GM12891 (cell line): ENCODE results near the gene BOK.

Experiments used
- DNase-seq: peaks from one replicate; pipeline ENCODE4 v3.0.0; 2011; ENCODE audit warnings: low spot score; ENCODE audit not compliant: insufficient read length
- FAIRE-seq: peaks from 2 replicates; lab custom pipeline; 2011; peaks lifted over from hg19 to GRCh38; lab: Jason Lieb, UNC
- PAX5 ChIP-seq: IDR thresholded peaks from 2 replicates; pipeline ENCODE4 v1.6.1; 2011; ENCODE audit warnings: low read length, moderate library complexity, mild to moderate bottlenecking; ENCODE audit not compliant: insufficient read depth, severe bottlenecking
- POLR2A ChIP-seq: IDR thresholded peaks from 2 replicates; pipeline ENCODE4 v1.6.1; 2011; ENCODE audit warnings: low read depth, low read length, control low read depth
- POLR2AphosphoS5 ChIP-seq: IDR thresholded peaks from 2 replicates; pipeline ENCODE4 v1.6.1; 2011; ENCODE audit warnings: low read depth, low read length, control low read depth
- POU2F2 ChIP-seq: IDR thresholded peaks from 2 replicates; pipeline ENCODE4 v1.6.1; 2011; ENCODE audit warnings: low read depth, mild to moderate bottlenecking, control low read depth, low read length, moderate library complexity
- SPI1 ChIP-seq: IDR thresholded peaks from 2 replicates; pipeline ENCODE4 v1.6.1; 2011; ENCODE audit warnings: low read depth, low read length, control low read depth
- TAF1 ChIP-seq: IDR thresholded peaks from 2 replicates; pipeline ENCODE4 v1.6.1; 2011; ENCODE audit warnings: low read depth, low read length, control low read depth

BOK gene

DNA sequence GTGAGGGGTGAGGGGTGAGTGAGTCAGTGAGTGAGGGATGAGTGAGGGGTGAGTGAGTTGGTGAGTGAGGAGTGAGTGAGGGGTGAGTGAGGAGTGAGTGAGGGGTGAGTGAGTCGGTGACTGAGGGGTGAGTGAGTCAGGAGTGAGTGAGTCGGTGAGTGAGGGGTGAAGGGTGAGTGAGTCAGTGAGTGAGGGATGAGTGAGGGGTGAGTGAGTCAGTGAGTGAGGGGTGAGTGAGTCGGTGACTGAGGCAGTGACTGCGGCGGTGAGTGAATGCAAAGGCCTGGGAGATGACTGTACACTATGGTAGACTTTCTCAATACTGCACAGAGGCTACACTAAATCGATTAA, 61.8 kb downstream of the BOK start:
- DNase-seq = no peak
- no peak for FAIRE-seq
- TF ChIP-seq SPI1 (no peak), POLR2AphosphoS5 (no peak), POU2F2 (no peak), TAF1 (no peak), POLR2A (no peak), PAX5 (no peak)
